Prostate gland (tissue), 2 donors: ENCODE results near the gene SGMS2.

Experiments used
- POLR2A ChIP-seq: fragments of 450-650 bp; IDR thresholded peaks from one replicate; pipeline ENCODE4 v1.6.1; 2016; ENCODE audit warnings: antibody characterized with exemption, mild to moderate bottlenecking
- POLR2AphosphoS5 ChIP-seq: sonication (generic); formaldehyde crosslinking; IDR thresholded peaks from one replicate; pipeline ENCODE4 v1.6.1; 2017; ENCODE audit warnings: antibody characterized with exemption
- TF ChIP-seq, protein P1 (sequence below), 4 experiments: fragments of 200-600 bp in 2 of 4; fragments of 450-650 bp in 2 of 4; sonication (generic) in 2 of 4; IDR thresholded peaks; 1 replicate in 3 of 4; 2 replicates in 1 of 4; pipeline ENCODE4 v1.5.1; 2016 to 2019; ENCODE audit warnings: antibody characterized with exemption in 4 of 4, mild to moderate bottlenecking in 2 of 4, moderate library complexity in 2 of 4

DNA sequence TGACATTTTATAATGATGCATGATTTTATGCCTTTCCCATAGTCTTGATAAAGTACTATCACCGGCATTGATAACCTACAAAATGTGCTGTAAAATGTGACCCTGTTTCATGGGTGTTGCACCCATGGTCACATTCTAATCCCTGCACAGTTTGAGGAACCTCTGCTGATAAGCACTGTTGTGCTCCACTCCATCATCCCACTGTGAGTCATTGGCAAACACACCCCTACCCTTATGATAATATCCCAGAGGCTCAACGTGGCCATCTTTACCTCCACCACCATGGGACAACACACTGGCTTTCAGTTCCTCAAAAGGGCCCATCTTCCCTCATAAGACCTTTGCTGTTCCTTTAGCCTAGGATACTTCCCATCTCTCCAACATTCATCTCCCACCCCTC lies 32.0 kb upstream of the SGMS2 start:
- TF ChIP-seq, protein P1, sequence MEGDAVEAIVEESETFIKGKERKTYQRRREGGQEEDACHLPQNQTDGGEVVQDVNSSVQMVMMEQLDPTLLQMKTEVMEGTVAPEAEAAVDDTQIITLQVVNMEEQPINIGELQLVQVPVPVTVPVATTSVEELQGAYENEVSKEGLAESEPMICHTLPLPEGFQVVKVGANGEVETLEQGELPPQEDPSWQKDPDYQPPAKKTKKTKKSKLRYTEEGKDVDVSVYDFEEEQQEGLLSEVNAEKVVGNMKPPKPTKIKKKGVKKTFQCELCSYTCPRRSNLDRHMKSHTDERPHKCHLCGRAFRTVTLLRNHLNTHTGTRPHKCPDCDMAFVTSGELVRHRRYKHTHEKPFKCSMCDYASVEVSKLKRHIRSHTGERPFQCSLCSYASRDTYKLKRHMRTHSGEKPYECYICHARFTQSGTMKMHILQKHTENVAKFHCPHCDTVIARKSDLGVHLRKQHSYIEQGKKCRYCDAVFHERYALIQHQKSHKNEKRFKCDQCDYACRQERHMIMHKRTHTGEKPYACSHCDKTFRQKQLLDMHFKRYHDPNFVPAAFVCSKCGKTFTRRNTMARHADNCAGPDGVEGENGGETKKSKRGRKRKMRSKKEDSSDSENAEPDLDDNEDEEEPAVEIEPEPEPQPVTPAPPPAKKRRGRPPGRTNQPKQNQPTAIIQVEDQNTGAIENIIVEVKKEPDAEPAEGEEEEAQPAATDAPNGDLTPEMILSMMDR (IDR thresholded peaks at IDR 0.05): no peak
- TF ChIP-seq POLR2A (no peak), POLR2AphosphoS5 (no peak)
